B cell (primary cell): ENCODE measurements around the gene UBASH3B. TPM values are rescaled to one million over a fixed set of nuclear protein-coding genes. Genes with fewer than 3 reads are reported as not detected.
"Not testable (repeated sequence)": the region's sequence is repeated elsewhere in the genome, so short reads cannot be mapped to it uniquely, and the experiment has no call there.

Experiments used
- ATAC-seq: fragments of 200-7000 bp; cut with Tn5 transposase; one replicate; pipeline ENCODE4 v1.10.0; 2021; ENCODE audit warnings: low read depth, mild to moderate bottlenecking, moderate number of reproducible peaks, moderate library complexity
- CTCF ChIA-PET: fragments of 350-600 bp; sonication (Branson Sonifier 250); formaldehyde crosslinking; loops from one replicate; lab custom pipeline; 2021; ENCODE audit warnings: antibody characterized with exemption, inconsistent platforms; lab: Charles Lee
- POLR2A ChIA-PET: fragments of 350-600 bp; sonication (Branson Sonifier 250); formaldehyde crosslinking; loops from one replicate; lab custom pipeline; 2021; ENCODE audit warnings: antibody characterized with exemption; lab: Charles Lee
- DNase-seq: peaks from one replicate; pipeline ENCODE4 v3.0.0; 2013
- H2AFZ ChIP-seq: 2 replicates; pipeline ENCODE4 v1.6.1; 2012; ENCODE audit warnings: mild to moderate bottlenecking, low read depth, low read length; ENCODE audit not compliant: insufficient read depth, poor library complexity, severe bottlenecking
- H3K27ac ChIP-seq, 2 donors: 1 replicate in 1 of 2; 2 replicates in 1 of 2; pipeline ENCODE4 v1.5.1; 2012 to 2013; ENCODE audit warnings: low read length in 2 of 2, mild to moderate bottlenecking in 2 of 2, moderate library complexity in 1 of 2
- H3K27me3 ChIP-seq, 4 experiments: fragments of 200-600 bp in 1 of 4; sonication (generic) in 1 of 4; replicated peaks in 1 of 4; 1 replicate in 2 of 4; 2 replicates in 2 of 4; pipeline versions ENCODE4 v1.6.1 to v1.7.0; 2013 to 2016; ENCODE audit warnings: low read length in 3 of 4, mild to moderate bottlenecking in 2 of 4, mixed read lengths in 1 of 4, moderate library complexity in 1 of 4; ENCODE audit not compliant: insufficient read depth in 4 of 4, control insufficient read depth in 3 of 4; ENCODE audit errors: control extremely low read depth in 1 of 4
- H3K36me3 ChIP-seq, 2 experiments: replicated peaks in 1 of 2; 1 replicate in 1 of 2; 2 replicates in 1 of 2; pipeline versions ENCODE4 v1.6.1 to v1.7.1; 2013; ENCODE audit warnings: low read length in 1 of 2; ENCODE audit not compliant: insufficient read depth in 2 of 2, control insufficient read depth in 1 of 2; ENCODE audit errors: control extremely low read depth in 1 of 2, extremely low read depth in 1 of 2
- H3K4me1 ChIP-seq, 2 donors: fragments of 200-600 bp in 1 of 2; sonication (generic) in 1 of 2; 1 replicate in 1 of 2; 2 replicates in 1 of 2; pipeline versions ENCODE4 v1.5.1 to v1.6.1; 2013 to 2017; ENCODE audit warnings: low read length in 2 of 2; ENCODE audit not compliant: control insufficient read depth in 2 of 2, insufficient read depth in 2 of 2
- H3K4me2 ChIP-seq: replicated peaks from 2 replicates; pipeline ENCODE3; 2012; ENCODE audit warnings: mild to moderate bottlenecking, low read depth, low read length; ENCODE audit not compliant: poor library complexity, severe bottlenecking
- H3K4me3 ChIP-seq, 5 experiments: fragments of 200-600 bp in 1 of 5; sonication (generic) in 1 of 5; 1 replicate in 3 of 5; 2 replicates in 2 of 5; pipeline versions ENCODE4 v1.5.1 to v1.7.0; 2011 to 2016; ENCODE audit warnings: low read length in 4 of 5, mild to moderate bottlenecking in 4 of 5, low read depth in 2 of 5, control low read depth in 1 of 5, moderate library complexity in 1 of 5; ENCODE audit not compliant: insufficient read depth in 1 of 5; ENCODE audit errors: control extremely low read depth in 1 of 5, extremely low read depth in 1 of 5
- H3K79me2 ChIP-seq: fragments of 200-600 bp; sonication (generic); one replicate; pipeline ENCODE4 v1.6.0; 2016; ENCODE audit warnings: low read length; ENCODE audit not compliant: control insufficient read depth, insufficient read depth
- H3K9ac ChIP-seq: fragments of 200-600 bp; sonication (generic); 2 replicates; pipeline ENCODE4 v1.6.1; 2017; ENCODE audit warnings: mild to moderate bottlenecking, low read length, moderate library complexity
- H3K9me3 ChIP-seq, 3 donors: one replicate each; pipeline versions ENCODE4 v1.6.1 to v1.7.1; 2013; ENCODE audit warnings: low read length in 2 of 3; ENCODE audit not compliant: control insufficient read depth in 2 of 3, insufficient read depth in 1 of 3; ENCODE audit errors: control extremely low read depth in 1 of 3
- H4K20me1 ChIP-seq: 2 replicates; pipeline ENCODE4 v1.6.0; 2012; ENCODE audit warnings: mild to moderate bottlenecking, low read length; ENCODE audit not compliant: insufficient read depth, control insufficient read depth, poor library complexity, severe bottlenecking
- H3K27ac Mint-ChIP-seq: one replicate; pipeline ENCODE4 v1.8.0; 2021; ENCODE audit warnings: mixed read lengths
- H3K27me3 Mint-ChIP-seq: one replicate; pipeline ENCODE4 v1.8.0; 2021; ENCODE audit warnings: mixed read lengths
- H3K4me1 Mint-ChIP-seq: one replicate; pipeline ENCODE4 v1.8.0; 2021; ENCODE audit warnings: mixed read lengths
- H3K4me3 Mint-ChIP-seq: one replicate; pipeline ENCODE4 v1.8.0; 2021; ENCODE audit warnings: mixed read lengths
- H3K9me3 Mint-ChIP-seq: one replicate; pipeline ENCODE4 v1.8.0; 2022; ENCODE audit warnings: mixed read lengths; ENCODE audit not compliant: insufficient read depth
- CTCF ChIP-seq: fragments of 200-600 bp; IDR thresholded peaks from one replicate; pipeline ENCODE4 v1.8.0; 2022; ENCODE audit warnings: antibody characterized with exemption, mild to moderate bottlenecking
- EZH2 ChIP-seq: IDR thresholded peaks from 2 replicates; pipeline ENCODE4 v1.6.1; 2012; ENCODE audit warnings: borderline replicate concordance, low read depth, mild to moderate bottlenecking, moderate library complexity, low read length; ENCODE audit not compliant: insufficient read depth, poor library complexity, severe bottlenecking
- WGBS: methylation state at CpG from one replicate; pipeline ENCODE4 v1.1.5; 2013; ENCODE audit warnings: missing lambda C conversion rate; ENCODE audit not compliant: insufficient coverage; 5-methylcytosine and 5-hydroxymethylcytosine counted together
- intact Hi-C: fragments of 100-400 bp; cut with micrococcal nuclease; formaldehyde crosslinking; loops from one replicate; pipeline ENCODE4 v1.10.0; 2022
- polyA plus RNA-seq: library from polyadenylated mRNA; depleted of rRNA; stranded (reverse); fragments of >200 nt; gene quantifications from 2 replicates; pipeline ENCODE4 v1.2.3, GENCODE V29; 2012
- total RNA-seq, 2 donors: library from RNA; stranded (reverse); fragments of 120-200 nt in 1 of 2; gene quantifications; 1 replicate in 1 of 2; 2 replicates in 1 of 2; pipeline versions ENCODE4 v1.2.3 to v1.2.4, GENCODE V29; 2013 to 2022

The UBASH3B gene
- total and polyA plus RNA-seq, 2 donors (not counting 1 experiment from before 2014, with no cell fraction given): 2.3 to 3.6 TPM

- Histone ChIP-seq H2AFZ (no peak overlapping the region), H3K27ac (no peak overlapping the region), H3K4me3 (no peak overlapping the region), H3K79me2 (peaks cover 35% of the 10 kb centered on the region), H3K4me2 (no peak overlapping the region), H3K27me3 (peaks cover 0 to 4% (median 1%) of the 10 kb centered on the region in 4 experiments), H3K9ac (no peak overlapping the region), H4K20me1 (no peaks in the 10 kb centered on the region), H3K9me3 (no peaks in the 10 kb centered on the region), H3K36me3 (no peaks in the 10 kb centered on the region), H3K4me1 (peaks cover 27 to 35% of the 10 kb centered on the region in 2 donors)
- TF ChIP-seq EZH2 (no peak), CTCF (no peak)
- peaks cover 4% of the 10 kb centered on the region for H3K27me3 Mint-ChIP-seq
- ChIA-PET CTCF (interaction anchor here (1.3 kb wide), 1 partner anchor 9 kb away, joined by 3 read pairs; no protein-coding TSS in a partner anchor), POLR2A (no interaction called here)
- DNase-seq (no peak), ATAC-seq (no peak)
- intact Hi-C loops: no loop called here
- no peaks in the 10 kb centered on the region for H3K9me3 Mint-ChIP-seq
- peaks cover 42% of the 10 kb centered on the region for H3K4me1 Mint-ChIP-seq
- WGBS: 78% methylated on average over 4 of the region's 4 CpGs
- no peak overlapping the region for H3K27ac Mint-ChIP-seq
- H3K4me3 Mint-ChIP-seq: no peak overlapping the region
These were observed 73.6 kb downstream of the UBASH3B start for GRCh38 chr11:122729139-122729538.

- H3K27ac ChIP-seq, H3K4me3 Mint-ChIP-seq, DNase-seq, H3K36me3 ChIP-seq, H2AFZ ChIP-seq, ATAC-seq, H3K27ac Mint-ChIP-seq, intact Hi-C loops, POLR2A ChIA-PET, H3K27me3 Mint-ChIP-seq, H3K27me3 ChIP-seq, H3K9me3 ChIP-seq, H3K9me3 Mint-ChIP-seq, H4K20me1 ChIP-seq, H3K4me2 ChIP-seq, H3K4me3 ChIP-seq, H3K9ac ChIP-seq: not testable (repeated sequence)
- Histone ChIP-seq H3K4me1 (peaks cover 34 to 35% of the 10 kb centered on the region in 2 donors), H3K79me2 (peaks cover 31% of the 10 kb centered on the region)
- peaks cover 44% of the 10 kb centered on the region for H3K4me1 Mint-ChIP-seq
- CTCF ChIA-PET: interaction anchor here (1.3 kb wide), 1 partner anchor 11 kb away, joined by 3 read pairs; no protein-coding TSS in a partner anchor
- WGBS: 97% methylated on average over 8 of the region's 8 CpGs
These were observed 75.2 kb downstream of the UBASH3B start for GRCh38 chr11:122730694-122731093.
